GM21367 (cell line): ENCODE results near the gene TRPM4.
"Not testable (repeated sequence)": the region's sequence is repeated elsewhere in the genome, so short reads cannot be mapped to it uniquely, and the experiment has no call there.

Source experiments
- ATAC-seq: cut with Tn5 transposase; IDR thresholded peaks from one replicate; pipeline ENCODE4 v1.9.1; 2021; ENCODE audit not compliant: unreplicated experiment

The TRPM4 gene

GRCh38 chr19:49150106-49150943 lies 7.3 kb upstream of the TRPM4 start:
- ATAC-seq: no peak

GRCh38 chr19:49150944-49151243 lies 6.7 kb upstream of the TRPM4 start:
- no peak for ATAC-seq

DNA sequence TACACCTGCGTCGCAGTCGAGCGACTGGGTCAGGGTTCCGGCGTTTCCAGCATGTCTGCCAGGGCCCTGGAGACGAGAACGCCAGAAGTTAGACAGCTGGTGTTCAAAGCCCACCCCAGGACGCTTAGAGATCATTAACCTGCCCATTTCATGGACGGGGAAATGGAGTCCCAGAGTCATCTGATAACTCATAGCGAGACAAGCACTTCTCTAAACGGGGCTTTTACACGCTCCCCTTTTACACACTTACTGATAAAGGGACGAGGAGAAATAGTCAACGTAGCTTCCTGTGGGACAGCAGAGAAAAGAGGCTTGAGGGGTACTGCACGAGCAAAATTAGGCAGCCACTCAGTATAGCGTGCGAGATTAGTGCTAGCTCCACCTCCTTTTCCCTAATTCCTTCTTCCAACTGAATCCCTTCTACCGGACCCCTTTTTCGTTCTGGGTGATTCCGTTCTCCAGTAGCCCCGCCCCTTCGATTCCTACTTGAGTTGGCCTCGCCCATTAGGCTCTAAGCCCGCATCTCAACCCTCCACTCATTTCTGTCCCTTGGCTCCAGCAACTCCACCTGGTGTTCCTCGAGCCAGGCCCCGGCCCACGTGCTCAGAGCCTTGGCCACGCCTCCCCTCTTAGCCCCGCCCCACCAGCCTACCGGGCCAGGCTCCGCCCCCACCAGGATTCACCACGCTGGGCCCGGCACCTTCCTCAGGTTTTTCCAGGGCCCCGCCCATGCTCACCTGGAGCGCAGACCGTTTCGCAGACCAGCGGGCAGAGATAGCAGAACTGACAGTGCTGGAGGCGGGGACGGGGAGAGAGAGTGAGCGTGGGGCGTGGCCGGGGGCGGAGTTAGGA lies 6.1 kb upstream of the TRPM4 start:
- ATAC-seq: no peak

- ATAC-seq: no peak
These were observed 5.5 kb upstream of the TRPM4 start for GRCh38 chr19:49152119-49152550.

DNA sequence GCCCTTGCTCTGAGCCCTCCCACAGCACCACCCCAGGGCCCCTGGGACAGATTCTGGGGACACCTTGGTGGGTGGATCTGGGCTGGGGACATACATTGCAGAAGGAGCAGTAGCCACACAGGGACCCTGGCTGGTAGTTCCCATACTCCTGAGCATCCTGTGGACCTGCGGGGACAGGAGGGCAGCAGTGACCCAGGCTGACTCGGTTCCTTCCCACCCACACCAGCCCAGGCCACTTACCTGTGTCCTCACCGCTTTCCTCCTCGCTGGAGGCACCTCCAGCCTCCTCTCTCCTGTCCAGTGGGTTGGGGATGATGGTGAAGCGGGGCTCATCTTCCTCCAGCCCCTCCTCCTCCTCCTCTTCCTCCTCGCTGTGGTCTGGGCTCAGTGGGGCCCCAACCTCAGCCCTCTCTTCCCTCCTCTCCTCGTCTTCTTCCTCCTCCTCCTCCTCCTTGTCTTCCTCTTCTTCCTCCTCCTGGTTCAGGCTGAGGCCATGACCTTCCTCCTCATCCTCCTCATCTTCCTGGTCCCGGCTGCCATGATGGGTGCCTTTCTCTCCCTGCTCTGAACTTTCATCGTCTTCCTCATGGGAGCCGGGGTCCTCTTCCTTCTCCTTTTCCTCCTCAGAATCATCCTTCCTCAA lies 4.3 kb upstream of the TRPM4 start:
- no peak for ATAC-seq

DNA sequence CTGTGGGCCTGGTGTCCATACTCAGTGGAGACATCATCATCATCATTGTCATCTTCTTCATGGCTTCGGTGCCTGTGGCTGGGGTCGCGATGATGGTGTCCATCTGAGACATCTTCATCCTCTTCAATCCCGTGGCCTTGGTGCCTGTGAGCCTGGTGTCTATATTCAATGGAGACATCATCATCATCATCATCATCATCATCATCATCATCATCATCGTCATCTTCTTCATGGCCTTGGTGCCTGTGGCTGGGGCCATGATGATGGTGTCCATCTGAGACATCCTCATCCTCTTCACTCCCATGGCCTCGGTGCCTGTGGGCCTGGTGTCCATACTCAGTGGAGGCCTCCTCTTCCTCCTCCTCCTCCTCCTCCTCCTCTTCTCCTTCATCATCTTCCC lies 3.3 kb upstream of the TRPM4 start:
- ATAC-seq: no peak

- ATAC-seq: no peak
These were observed 2.4 kb upstream of the TRPM4 start, which contains the start of gene HRC for GRCh38 chr19:49155005-49155819. Gene HRC, minus strand, starts transcription at chr19:49155396. Its CDS starts 159 bp downstream, at chr19:49155237.

DNA sequence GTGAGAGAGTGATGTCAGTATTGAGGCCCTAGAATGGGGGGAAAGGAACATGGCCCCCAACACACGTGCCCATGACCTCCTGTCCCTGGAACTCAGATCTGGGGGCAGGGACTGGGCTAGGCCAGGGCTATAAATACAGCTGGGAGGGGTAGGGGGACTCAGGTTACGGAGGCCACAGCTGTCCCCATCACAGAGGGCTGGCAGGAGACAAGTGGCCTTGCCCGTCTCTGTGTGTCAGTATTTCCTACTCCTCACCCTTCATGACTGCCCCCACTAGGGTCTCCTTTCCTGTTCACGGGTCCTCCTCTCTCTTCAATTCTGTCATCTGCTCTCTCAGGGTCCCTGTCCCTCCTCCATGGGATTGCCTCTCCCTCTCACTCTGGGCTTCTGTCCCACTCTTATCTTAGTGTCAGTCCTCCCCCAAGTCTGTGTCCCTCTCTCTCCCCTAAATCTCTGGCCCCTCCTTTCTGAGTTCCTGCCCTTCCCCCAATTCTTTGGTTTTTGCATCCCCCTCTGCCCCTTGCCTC lies 1.7 kb upstream of the TRPM4 start:
- ATAC-seq: no peak

GRCh38 chr19:49160450-49161189 lies 3.0 kb downstream of the TRPM4 start:
- ATAC-seq: no peak

- ATAC-seq: no peak
These were observed 4.4 kb downstream of the TRPM4 start for GRCh38 chr19:49161987-49162386.

DNA sequence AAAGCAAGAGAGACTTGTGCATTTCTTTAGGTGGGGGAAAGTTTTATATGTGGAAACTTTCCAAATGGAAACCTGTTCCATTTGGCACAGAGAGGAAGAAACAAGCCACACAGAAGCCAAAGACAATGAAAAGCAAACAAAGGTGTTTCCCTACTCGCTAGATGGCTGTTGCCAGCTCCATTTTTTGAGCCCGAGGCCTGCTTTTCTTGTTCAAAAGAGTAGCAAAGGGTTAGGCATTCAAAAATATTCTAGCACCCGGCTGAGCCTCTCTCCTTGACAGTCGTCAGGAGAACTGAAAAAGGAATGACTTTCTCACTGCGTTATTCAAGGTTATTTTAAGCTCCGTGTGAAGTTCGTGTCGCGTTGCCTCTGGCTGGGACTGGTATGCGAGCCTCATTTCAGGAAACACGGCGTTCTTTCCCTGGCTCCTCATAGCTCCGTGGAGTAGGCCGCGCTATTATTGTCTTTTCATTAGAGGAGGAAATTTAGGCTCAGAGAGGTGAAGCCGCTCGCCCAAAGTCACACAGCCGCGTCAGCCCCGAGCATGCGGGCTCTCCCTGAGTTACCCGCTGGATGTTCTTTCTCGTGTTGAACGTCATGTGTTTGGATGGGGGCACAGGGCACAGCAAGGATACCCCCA lies 7.6 kb downstream of the TRPM4 start:
- no peak for ATAC-seq

GRCh38 chr19:49165865-49166301 lies 8.3 kb downstream of the TRPM4 start:
- ATAC-seq: no peak

DNA sequence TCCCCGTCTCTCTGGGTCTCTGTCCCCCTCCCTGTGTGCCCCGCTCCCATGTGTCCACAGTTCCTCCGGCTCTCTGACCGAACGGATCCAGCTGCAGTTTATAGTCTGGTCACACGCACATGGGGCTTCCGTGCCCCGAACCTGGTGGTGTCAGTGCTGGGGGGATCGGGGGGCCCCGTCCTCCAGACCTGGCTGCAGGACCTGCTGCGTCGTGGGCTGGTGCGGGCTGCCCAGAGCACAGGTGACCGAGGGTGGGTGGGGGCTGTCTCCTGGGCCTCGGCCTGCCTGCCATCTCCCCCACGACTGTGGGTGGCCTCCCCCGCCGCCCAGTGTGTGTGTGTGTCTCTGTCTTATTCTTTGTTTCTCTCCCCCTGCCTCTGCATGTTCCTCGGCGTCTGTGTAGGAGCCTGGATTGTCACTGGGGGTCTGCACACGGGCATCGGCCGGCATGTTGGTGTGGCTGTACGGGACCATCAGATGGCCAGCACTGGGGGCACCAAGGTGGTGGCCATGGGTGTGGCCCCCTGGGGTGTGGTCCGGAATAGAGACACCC lies 10.3 kb downstream of the TRPM4 start:
- ATAC-seq: no peak

DNA sequence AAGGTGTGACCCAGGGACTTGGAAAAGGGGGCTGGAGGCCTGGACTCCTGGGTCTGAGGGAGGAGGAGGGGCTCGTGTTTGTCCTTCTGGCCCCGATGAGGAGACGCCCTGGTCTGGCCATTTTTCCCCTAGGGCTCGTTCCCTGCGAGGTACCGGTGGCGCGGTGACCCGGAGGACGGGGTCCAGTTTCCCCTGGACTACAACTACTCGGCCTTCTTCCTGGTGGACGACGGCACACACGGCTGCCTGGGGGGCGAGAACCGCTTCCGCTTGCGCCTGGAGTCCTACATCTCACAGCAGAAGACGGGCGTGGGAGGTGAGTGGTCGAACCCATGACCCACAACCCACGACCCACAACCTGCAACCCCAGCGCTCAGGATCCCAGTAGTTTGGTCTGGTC lies 10.8 kb downstream of the TRPM4 start:
- no peak for ATAC-seq

DNA sequence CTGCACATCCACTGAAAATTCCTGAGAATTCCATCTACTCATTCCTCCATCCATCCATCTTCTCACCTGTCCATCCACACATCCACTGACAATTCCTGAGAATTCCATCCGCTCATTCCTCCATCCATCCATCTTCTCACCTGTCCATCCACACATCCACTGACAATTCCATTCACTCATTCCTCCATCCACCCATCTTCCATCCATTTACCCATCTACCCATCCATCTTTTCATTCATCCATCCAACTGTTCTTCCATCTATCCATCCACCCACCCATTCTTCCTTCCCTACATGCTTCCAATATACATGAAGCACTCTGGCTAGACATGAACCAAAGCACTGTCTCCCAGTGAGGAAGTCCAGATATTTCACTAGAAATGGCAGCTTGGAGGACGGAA lies 15.6 kb downstream of the TRPM4 start:
- no peak for ATAC-seq

GRCh38 chr19:49180659-49181058 lies 23.1 kb downstream of the TRPM4 start:
- no peak for ATAC-seq

DNA sequence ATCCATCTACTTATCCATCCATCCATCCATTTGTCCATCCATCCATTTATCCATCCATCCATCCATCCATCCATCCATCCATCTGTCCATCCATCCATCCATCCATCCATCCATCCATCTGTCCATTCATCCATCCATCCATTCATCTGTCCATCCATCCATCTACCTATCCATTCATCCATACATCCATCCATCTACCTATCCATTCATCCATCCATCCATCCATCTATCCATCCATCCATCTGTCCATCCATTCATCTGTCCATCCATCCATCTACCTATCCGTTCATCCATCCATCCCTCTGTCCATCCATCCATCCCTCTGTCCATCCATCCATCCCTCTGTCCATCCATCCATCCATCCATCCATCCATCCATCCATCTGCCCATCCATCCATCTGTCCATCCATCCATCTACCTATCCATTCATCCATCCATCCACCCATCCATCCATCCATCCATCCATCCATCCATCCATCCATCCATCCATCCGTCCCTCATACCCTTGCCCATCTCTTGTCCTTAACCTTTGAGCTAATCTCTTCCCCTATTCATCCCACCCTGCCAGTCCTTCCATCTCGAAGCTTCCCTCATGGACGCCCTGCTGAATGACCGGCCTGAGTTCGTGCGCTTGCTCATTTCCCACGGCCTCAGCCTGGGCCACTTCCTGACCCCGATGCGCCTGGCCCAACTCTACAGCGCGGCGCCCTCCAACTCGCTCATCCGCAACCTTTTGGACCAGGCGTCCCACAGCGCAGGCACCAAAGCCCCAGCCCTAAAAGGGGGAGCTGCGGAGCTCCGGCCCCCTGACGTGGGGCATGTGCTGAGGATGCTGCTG lies 24.6 kb downstream of the TRPM4 start:
- not testable (repeated sequence) for ATAC-seq

DNA sequence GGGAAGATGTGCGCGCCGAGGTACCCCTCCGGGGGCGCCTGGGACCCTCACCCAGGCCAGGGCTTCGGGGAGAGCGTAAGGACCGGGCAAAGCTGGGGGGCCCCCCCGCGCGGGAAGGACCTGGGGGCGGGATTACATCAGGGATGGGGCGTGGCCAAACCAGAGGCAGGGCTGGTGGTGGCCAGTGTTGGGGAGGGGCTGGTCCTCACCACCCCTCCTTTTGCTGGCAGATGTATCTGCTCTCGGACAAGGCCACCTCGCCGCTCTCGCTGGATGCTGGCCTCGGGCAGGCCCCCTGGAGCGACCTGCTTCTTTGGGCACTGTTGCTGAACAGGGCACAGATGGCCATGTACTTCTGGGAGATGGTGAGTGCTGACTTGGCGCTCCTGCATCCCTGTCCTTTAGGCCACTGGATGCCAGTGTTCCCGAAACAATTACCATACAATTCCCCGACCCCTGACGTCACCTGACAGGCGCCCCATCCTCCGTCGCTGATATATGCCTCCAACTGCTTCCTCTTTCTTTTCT lies 25.3 kb downstream of the TRPM4 start:
- no peak for ATAC-seq
